Globus pallidus (tissue), 1 donor: ENCODE data around the gene ATN1.
"Not testable (repeated sequence)": the region's sequence is repeated elsewhere in the genome, so short reads cannot be mapped to it uniquely, and the experiment has no call there.

Experiments
- DNase-seq: peaks from one replicate; pipeline ENCODE4 v3.0.0-alpha.2; 2015; ENCODE audit warnings: low spot score

The ATN1 gene

DNA sequence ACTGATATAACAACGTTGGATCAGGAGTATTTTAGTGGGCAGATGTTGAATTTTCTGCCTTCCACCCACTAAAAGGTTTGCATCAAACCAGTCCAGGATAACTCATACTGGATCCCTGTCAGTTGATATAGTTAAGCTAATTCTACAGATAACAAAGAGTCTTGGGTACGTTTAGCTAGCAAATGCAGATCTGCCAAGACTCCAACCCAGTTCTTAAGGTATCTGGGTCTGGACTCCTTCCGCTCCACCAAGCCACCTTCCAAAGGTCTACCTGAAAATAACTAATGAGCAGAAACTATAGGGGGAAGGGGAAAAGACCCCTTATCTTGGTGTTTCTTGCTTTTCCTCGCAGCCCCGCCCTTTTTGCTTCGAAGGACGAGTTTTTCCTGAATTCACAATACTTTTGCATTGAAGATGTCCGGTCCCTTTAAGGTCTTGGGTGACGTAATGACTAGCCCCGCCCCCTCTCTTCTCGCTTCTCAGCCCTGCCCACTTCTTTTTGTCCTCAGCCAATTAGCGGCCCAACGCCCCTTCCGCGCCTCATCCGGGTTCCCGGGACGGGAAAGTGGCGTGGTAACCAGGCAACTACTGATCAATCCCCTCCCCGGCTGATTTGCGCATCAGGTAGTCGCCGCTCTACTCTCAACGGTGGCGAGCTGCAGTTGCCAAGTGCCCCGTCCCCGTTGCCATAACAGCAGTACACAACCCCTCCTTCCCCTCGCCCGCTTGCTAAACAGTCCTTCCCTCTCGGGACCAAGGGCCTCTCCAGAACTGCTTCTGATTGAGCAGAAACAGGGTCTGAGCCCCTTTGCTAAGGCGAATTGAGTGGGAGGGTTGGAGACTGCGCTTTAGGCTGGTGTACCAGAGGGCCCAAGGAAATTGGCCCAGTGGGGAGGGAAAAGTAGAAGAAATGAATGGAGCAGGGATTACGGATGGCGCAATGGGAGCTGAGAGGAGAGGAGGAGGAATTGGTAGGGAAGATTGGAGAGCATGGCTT lies 23.2 kb upstream of the ATN1 start, which contains the start of gene LRRC23:
Gene LRRC23, plus strand, starts transcription at position 543 of the 997 bp plus-strand sequence. CDS start 812 bp downstream, outside the sequence.
- DNase-seq: peak; percentile 96

DNA sequence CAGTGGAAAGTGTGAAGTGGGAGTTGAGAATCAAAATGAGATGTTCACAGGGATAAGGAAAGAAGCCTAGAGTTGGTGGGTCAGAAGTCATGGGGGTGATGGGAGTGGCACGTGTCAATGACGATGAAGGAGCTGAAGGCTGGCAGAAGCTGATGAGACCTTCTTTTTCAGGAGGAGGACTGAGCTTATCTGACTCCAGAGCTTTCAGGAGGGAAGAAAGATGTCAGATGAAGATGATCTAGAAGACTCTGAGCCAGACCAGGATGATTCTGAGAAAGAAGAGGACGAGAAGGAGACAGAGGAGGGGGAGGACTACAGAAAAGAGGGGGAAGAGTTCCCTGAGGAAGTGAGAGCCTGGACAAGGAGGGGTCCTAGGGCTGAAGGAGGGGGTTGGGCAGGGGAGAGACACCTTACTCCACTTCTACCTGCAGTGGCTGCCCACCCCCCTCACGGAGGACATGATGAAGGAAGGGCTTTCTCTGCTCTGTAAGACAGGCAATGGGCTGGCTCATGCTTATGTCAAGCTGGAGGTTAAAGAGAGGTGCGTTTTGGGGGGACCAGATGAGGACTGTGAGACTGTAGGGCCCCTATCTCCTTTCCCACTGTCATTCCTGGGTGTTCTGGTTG lies 22.2 kb upstream of the ATN1 start:
- no peak for DNase-seq

DNA sequence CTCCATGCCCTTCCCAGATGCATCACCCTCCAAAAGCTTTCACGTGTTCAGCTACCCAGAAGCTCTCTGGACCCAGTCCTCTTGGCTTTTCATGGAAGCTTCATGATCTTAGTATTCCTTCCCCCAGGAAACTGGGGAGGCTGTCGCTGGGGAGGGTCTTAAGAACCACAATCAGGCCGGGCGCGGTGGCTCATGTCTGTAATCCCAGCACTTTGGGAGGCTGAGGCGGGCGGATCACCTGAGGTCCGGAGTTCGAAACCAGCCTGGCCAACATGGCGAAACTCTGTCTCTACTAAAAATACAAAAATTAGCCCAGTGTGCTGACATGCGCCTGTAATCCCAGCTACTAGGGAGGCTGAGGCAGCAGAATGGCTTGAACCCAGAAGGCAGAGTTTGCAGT lies 19.6 kb upstream of the ATN1 start:
- not testable (repeated sequence) for DNase-seq

DNA sequence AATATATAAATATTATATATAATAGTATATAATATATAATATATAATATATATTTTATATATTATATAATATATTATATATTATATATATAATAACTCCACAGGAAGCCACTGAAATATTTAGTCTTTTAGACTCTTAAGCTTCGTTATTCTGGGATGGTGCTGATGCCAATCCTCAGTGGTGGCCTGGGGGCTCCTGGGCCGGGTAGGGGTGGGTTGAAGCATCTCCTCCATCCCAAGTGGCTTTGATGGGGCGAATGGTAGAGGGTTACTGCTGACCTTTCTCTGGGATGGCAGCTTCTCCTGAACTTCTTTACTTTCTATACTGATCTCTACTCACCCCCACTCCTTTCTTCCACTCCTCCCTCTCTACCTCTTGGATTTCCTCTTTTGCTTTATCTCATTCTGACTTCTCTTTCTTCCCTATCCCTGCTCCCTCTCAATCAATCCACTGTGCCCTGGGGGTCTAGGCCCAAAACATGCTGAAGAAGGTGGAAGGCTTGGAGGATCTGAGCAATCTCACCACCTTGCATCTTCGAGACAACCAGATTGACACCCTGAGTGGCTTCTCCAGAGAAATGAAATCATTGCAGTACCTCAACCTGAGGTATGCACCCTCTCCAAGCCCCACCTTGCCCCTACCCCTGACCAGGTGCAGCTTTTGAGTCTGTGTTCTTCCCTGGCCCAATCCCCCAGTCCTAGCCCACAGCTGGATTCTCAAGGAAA lies 18.2 kb upstream of the ATN1 start:
- DNase-seq: no peak

DNA sequence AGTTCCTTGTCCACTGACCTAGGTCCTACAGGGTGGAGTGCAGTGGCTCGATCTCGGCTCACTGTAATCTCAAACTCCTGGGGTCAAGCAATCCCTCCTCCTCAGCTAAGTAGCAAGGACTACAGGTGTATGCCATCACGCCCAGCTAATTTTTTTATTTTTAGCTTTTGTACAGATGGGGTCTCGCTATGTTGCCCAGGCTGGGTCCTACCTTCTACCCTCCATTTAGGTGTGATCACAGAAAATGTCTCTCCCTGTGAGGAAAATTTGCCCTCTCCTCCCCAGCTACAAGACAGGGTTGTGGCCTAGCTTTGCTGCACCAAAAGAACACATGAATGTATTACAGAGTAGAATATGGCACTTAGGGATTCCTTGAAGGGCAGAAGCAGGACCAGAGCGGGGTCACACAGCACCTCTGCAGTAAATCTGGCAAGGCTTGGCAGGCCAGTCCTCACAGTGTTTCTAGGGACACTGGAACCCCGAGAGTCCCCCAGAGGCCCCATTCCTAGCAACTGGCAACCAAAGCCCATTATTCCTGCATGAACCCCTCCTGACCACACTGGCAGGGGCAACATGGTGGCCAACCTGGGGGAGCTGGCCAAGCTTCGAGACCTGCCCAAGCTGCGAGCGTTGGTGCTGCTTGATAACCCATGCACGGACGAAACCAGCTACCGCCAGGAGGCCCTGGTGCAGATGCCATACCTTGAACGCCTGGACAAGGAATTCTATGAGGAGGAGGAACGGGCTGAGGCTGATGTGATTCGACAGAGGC lies 15.4 kb upstream of the ATN1 start:
- DNase-seq: no peak

GRCh38 chr12:6914246-6914946 lies 13.4 kb upstream of the ATN1 start, which contains the start of gene ENO2:
Gene ENO2, plus strand, starts transcription at chr12:6914580. Its CDS starts 1,253 bp downstream, at chr12:6915833.
- DNase-seq: peak; percentile 83

DNA sequence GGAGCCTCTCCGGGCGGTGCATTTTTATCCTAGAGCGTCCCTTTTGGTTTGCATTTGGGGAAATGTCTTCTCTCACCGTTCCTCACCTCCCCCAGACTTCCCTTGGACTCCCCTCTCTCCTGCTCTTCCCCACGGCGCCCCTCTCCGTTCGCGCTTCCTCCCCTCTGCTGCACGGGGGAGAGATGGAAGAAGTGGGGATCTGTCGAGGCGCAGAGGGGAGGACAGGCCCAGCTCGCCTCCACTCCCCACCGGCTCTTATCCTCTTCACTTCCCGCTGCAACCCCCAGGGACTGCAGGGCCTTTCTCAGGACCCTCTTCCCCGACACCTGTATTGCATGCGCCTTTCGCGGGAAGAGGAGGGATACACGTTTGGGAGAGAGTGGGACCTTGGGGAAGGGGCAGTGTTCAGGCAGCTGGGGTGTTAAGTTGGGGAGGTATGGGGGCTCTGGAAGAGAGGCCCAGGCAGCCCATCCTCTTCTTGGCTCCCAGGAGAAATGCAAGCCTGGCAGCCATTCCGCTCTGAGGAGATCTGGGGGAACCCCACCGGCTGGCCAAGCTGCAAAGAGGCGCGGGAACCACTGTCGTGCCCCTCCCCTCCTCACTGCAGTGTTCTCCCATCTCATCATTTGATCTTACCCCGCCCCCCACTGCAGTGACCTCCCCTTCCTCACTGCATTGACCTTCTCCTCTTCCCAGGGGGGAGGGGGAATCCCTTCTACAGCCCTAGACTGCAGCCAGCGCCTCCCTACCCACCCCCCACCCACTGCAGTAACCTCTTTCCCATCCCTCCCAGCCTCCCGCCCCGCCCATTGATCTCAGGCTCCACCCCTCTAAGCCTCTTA lies 12.6 kb upstream of the ATN1 start:
- no peak for DNase-seq

DNA sequence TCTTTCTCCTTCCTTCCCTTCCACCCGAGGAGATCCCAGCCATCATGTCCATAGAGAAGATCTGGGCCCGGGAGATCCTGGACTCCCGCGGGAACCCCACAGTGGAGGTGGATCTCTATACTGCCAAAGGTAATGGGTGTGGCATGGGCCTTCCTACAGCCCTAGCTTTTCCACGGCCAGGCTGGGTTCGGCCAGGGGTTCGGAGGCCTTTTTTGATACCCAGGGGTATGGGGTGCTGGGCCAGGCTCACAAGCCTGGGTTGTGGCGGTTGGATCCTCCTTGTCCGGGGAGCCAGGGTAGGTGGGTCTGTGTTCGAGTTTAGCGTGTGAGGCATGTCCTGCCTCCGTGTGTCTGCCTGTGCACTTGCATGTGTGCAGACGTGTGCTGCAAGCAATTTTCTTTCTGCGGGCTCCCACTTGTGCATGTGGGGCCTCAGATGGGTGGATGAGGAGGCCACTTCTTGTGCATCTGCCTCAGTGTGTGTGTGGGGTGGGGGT lies 11.9 kb upstream of the ATN1 start:
- no peak for DNase-seq

GRCh38 chr12:6916426-6917200 lies 11.1 kb upstream of the ATN1 start:
- DNase-seq: no peak

- DNase-seq: no peak
These were observed 10.1 kb upstream of the ATN1 start for GRCh38 chr12:6917491-6918231.

DNA sequence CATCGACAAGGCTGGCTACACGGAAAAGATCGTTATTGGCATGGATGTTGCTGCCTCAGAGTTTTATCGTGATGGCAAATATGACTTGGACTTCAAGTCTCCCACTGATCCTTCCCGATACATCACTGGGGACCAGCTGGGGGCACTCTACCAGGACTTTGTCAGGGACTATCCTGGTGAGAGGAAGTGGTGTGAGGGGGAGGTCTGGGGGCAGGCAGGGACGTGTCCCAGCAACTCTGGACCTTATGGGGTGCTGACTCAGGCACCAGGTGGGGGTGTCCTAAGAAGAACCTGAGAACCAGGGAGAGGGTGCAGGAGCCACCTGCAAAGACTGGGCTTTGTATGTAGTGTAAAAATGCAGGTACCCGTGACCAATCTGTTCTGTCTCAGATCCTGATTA lies 8.2 kb upstream of the ATN1 start:
- no peak for DNase-seq

DNA sequence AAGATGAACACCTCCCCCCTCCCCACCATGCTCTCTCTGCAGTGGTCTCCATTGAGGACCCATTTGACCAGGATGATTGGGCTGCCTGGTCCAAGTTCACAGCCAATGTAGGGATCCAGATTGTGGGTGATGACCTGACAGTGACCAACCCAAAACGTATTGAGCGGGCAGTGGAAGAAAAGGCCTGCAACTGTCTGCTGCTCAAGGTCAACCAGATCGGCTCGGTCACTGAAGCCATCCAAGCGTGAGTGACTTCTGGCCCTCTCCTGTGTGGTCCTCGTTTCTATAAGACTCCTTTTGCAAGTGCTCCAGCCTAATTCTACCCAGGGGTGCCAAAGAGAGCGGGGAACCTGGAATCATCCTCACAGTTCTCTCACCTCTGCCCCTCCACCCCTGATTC lies 6.2 kb upstream of the ATN1 start:
- no peak for DNase-seq

DNA sequence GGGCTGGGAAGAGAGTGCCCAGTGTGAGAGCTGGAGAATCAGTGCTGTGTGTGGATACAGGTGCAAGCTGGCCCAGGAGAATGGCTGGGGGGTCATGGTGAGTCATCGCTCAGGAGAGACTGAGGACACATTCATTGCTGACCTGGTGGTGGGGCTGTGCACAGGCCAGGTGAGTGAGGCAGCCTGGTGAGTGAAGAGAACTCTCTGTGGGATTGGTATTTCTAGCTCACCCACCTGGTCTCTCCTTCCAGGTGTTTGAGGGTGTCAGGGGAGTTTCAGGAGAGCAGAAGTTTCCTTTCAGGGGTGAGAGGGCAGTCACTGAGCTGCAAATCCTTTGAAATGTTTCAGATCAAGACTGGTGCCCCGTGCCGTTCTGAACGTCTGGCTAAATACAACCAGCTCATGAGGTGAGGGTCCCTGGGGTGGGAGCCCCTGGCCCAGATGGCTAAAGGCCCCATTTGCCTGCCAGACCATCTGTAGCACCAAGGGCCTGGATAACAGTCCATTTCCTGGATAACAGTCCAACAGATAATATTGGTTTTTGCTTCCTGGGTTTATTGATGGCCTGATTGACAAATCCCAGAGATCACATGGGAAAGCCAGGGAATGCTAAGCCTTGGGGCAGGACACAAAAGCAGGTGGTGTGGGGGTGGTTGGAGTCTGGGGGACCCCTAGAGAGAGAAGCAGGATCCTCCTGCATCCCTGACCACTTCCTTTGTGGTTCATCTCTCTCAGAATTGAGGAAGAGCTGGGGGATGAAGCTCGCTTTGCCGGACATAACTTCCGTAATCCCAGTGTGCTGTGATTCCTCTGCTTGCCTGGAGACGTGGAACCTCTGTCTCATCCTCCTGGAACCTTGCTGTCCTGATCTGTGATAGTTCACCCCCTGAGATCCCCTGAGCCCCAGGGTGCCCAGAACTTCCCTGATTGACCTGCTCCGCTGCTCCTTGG lies 5.5 kb upstream of the ATN1 start:
- no peak for DNase-seq

DNA sequence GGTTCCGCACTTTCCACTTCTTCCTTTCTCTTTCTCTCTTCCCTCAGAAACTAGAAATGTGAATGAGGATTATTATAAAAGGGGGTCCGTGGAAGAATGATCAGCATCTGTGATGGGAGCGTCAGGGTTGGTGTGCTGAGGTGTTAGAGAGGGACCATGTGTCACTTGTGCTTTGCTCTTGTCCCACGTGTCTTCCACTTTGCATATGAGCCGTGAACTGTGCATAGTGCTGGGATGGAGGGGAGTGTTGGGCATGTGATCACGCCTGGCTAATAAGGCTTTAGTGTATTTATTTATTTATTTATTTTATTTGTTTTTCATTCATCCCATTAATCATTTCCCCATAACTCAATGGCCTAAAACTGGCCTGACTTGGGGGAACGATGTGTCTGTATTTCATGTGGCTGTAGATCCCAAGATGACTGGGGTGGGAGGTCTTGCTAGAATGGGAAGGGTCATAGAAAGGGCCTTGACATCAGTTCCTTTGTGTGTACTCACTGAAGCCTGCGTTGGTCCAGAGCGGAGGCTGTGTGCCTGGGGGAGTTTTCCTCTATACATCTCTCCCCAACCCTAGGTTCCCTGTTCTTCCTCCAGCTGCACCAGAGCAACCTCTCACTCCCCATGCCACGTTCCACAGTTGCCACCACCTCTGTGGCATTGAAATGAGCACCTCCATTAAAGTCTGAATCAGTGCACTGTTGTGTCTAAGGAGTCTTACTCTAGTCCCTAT lies 4.6 kb upstream of the ATN1 start:
- DNase-seq: no peak

DNA sequence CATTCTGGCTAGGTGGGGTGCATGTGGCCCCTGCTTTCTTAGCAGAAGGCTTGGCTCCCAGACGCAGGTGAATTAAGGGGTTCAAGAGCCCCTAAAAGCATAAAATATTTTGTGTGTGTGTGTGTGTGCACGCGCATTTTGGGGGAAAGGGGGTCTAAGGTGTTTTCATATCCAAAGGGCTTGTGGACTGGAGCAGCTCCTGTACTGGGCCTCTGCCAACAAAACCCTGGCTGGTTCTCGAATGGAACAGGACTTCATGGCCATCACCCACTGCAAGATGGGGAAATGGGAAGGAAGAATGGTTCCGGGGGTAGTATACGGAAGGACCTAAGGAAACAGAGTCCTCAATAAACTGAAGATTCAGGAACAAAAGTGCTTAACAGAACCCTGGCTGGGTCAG lies 3.9 kb upstream of the ATN1 start:
- no peak for DNase-seq

DNA sequence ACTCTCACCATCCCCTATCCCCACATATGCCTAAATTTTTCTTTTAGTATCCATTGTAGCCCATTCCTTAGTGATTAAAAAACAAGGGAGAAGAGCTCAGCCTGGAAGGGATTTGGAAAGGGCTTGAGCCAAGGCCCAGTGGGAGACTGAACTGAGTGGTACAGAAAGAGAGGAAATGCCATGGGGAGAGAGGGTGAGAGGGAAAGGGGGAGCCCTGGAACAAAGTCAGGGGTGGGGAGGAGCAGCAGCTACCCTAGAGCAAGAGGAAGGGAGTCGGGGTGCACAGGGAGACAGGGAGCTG lies 2.6 kb upstream of the ATN1 start:
- DNase-seq: no peak
